GM19351 (cell line): ENCODE measurements around the gene PADI4.

ENCODE experiments used
- ATAC-seq: cut with Tn5 transposase; IDR thresholded peaks from one replicate; pipeline ENCODE4 v1.9.1; 2021; ENCODE audit warnings: mild to moderate bottlenecking, moderate library complexity; ENCODE audit not compliant: unreplicated experiment

Gene PADI4

GRCh38 chr1:17282836-17283235 is 25.2 kb upstream of the PADI4 start:
- ATAC-seq = no peak

GRCh38 chr1:17286646-17287045 is 21.4 kb upstream of the PADI4 start:
- no peak for ATAC-seq

GRCh38 chr1:17287130-17287776 is 20.7 kb upstream of the PADI4 start:
- no peak for ATAC-seq

- no peak for ATAC-seq
Observed at GRCh38 chr1:17289721-17290120, 18.3 kb upstream of the PADI4 start.

GRCh38 chr1:17290553-17290952 is 17.4 kb upstream of the PADI4 start:
- ATAC-seq = no peak

- ATAC-seq = no peak
Observed at GRCh38 chr1:17292299-17293160, 15.5 kb upstream of the PADI4 start.

- ATAC-seq = no peak
Observed at GRCh38 chr1:17293681-17294425, 14.1 kb upstream of the PADI4 start.

- ATAC-seq = no peak
Observed at GRCh38 chr1:17295292-17295691, 12.7 kb upstream of the PADI4 start.

GRCh38 chr1:17296086-17296485 is 11.9 kb upstream of the PADI4 start:
- no peak for ATAC-seq

GRCh38 chr1:17297991-17298390 is 10.0 kb upstream of the PADI4 start:
- ATAC-seq = no peak

GRCh38 chr1:17301767-17302166 is 6.2 kb upstream of the PADI4 start:
- ATAC-seq = no peak

GRCh38 chr1:17304151-17304825 is 3.7 kb upstream of the PADI4 start:
- ATAC-seq = no peak

GRCh38 chr1:17304826-17305175 is 3.2 kb upstream of the PADI4 start:
- ATAC-seq = no peak

GRCh38 chr1:17305576-17306095 is 2.4 kb upstream of the PADI4 start:
- ATAC-seq = no peak

- no peak for ATAC-seq
Observed at GRCh38 chr1:17306407-17306806, 1.6 kb upstream of the PADI4 start.

- no peak for ATAC-seq
Observed at GRCh38 chr1:17306921-17307320, 1.1 kb upstream of the PADI4 start.

- ATAC-seq = no peak
Observed at GRCh38 chr1:17307329-17307728, 668 bp upstream of the PADI4 start.

- ATAC-seq = no peak
Observed at GRCh38 chr1:17308593-17308992, 596 bp downstream of the PADI4 start.

GRCh38 chr1:17309426-17310067 is 1.6 kb downstream of the PADI4 start:
- ATAC-seq = no peak

GRCh38 chr1:17310068-17310640 is 2.2 kb downstream of the PADI4 start:
- no peak for ATAC-seq
